Coronary artery (tissue), 2 donors: ENCODE results near the gene ACAD8.

Experiments
- DNase-seq: peaks from one replicate; pipeline ENCODE4 v3.0.0-alpha.2; 2017; ENCODE audit warnings: low spot score
- H3K27ac ChIP-seq, 2 donors: fragments of 200-600 bp; sonication (generic); one replicate each; pipeline ENCODE4 v1.5.1; 2016 to 2019
- H3K4me3 ChIP-seq: fragments of 200-600 bp; sonication (generic); 2 replicates; pipeline ENCODE4 v1.5.1; 2016; ENCODE audit warnings: mild to moderate bottlenecking, moderate library complexity
- TF ChIP-seq, protein P1 (sequence below): fragments of 200-600 bp; sonication (generic); IDR thresholded peaks from one replicate; pipeline ENCODE4 v1.5.1; 2019; ENCODE audit warnings: antibody characterized with exemption

Gene ACAD8

DNA sequence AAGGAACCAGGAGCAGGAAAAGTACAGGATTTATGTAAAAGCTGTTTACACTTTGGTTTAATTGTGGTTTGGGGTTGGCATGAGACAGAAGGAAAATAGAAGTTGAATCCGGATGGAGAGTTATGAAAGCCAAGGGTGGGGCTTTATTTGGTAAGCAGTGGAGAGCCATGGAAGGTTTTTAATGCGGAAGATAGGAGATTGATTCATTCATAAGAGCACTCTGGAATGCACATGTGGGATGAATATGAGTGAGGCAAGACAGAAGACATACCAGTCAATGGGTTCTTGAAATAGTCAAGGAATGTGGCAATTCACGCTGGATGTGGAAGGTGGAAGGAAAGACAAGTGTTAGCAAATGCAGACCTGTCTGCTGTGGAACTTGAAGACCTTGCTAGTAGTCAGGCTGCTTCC, 13.5 kb downstream of the ACAD8 start:
- Histone ChIP-seq H3K4me3 (no peak overlapping the region), H3K27ac (no peak overlapping the region)
- TF ChIP-seq, protein P1, sequence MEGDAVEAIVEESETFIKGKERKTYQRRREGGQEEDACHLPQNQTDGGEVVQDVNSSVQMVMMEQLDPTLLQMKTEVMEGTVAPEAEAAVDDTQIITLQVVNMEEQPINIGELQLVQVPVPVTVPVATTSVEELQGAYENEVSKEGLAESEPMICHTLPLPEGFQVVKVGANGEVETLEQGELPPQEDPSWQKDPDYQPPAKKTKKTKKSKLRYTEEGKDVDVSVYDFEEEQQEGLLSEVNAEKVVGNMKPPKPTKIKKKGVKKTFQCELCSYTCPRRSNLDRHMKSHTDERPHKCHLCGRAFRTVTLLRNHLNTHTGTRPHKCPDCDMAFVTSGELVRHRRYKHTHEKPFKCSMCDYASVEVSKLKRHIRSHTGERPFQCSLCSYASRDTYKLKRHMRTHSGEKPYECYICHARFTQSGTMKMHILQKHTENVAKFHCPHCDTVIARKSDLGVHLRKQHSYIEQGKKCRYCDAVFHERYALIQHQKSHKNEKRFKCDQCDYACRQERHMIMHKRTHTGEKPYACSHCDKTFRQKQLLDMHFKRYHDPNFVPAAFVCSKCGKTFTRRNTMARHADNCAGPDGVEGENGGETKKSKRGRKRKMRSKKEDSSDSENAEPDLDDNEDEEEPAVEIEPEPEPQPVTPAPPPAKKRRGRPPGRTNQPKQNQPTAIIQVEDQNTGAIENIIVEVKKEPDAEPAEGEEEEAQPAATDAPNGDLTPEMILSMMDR, result no peak
- DNase-seq, result no peak

DNA sequence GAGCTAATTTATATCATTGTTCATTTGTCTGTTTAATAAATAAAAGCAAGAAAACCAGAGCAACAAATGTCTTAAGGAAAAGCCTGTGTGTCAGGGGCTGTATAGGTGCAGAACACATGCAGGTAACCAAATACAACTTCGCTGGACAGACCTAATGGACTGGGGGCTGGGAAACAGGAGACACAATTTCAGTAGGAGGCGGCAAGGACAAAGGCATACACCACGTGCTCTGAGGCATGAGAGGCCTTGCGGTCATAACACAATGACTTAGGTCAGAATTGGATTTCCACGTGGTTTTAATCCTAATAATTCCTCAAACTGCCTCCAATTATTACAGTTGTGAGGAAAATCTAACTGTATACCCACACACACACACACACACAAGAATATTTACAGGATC, 14.1 kb downstream of the ACAD8 start:
- no peak for DNase-seq
- Histone ChIP-seq H3K27ac (no peak overlapping the region), H3K4me3 (no peak overlapping the region)
- TF ChIP-seq, protein P1, result no peak

DNA sequence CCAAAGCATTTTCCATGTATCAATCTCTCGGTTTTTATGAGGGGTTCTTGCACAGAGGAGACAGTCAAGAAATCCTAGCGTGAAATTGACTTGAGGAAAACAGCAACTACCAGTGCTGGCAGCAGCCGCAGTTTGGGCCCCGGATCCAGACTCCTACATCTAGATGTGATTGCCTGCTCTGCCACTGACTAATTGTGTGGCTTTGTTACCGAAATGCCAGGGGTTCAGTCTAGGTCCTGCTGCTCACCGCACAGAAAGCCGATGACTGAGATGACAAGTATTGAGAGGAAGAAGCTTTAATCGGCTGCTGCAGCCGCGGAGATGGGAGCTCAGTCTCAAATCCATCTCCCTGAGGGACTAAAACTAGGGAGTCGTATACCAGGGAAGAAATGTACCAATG, 14.6 kb downstream of the ACAD8 start:
- H3K4me3 ChIP-seq, result no peak overlapping the region
- DNase-seq, result no peak
- TF ChIP-seq, protein P1, result no peak
- no peak overlapping the region for H3K27ac ChIP-seq

DNA sequence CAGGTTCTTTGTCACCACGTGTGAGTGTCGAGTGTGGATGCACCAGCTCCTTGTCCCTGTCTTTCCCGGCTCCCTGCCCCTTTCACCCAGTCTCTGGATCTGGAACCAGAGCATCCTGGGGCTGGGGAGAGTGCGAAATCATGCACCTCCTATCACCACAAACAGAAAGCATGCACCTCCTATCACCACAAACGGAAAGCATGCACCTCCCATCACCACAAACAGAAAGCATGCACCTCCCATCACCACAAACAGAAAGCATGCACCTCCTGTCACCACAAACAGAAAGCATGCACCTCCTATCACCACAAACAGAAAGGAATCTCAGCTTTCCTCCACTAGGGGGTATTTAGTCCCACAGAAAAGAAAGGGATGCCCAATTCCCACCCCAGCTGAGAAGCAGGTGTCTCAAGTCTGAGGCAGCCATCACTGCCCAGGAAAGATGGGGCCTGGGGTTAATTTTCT, 16.9 kb downstream of the ACAD8 start:
- TF ChIP-seq, protein P1, result no peak
- DNase-seq, result no peak
- H3K27ac ChIP-seq, result no peak overlapping the region
- H3K4me3 ChIP-seq, result no peak overlapping the region

DNA sequence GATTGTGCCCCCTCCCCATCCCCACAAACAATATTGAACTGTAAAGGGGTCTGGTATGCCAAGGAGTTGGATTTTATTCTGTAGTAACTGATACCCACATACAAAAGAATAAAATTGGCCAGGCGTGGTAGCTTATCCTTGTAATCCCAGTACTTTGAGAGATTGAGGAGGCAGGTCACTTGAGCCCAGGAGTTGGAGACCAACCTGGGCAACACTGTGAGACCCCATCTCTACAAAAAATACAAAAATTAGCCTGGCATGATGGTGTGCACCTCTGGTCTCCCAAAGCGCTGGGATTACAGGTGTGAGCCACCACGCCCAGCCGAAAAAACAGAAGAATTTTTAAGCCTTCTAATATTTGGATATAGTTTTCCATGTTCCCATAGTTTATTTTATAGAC, 18.6 kb downstream of the ACAD8 start:
- peak; percentile 3 for DNase-seq
- Histone ChIP-seq H3K4me3 (no peak overlapping the region), H3K27ac (no peak overlapping the region)
- TF ChIP-seq, protein P1, result no peak

DNA sequence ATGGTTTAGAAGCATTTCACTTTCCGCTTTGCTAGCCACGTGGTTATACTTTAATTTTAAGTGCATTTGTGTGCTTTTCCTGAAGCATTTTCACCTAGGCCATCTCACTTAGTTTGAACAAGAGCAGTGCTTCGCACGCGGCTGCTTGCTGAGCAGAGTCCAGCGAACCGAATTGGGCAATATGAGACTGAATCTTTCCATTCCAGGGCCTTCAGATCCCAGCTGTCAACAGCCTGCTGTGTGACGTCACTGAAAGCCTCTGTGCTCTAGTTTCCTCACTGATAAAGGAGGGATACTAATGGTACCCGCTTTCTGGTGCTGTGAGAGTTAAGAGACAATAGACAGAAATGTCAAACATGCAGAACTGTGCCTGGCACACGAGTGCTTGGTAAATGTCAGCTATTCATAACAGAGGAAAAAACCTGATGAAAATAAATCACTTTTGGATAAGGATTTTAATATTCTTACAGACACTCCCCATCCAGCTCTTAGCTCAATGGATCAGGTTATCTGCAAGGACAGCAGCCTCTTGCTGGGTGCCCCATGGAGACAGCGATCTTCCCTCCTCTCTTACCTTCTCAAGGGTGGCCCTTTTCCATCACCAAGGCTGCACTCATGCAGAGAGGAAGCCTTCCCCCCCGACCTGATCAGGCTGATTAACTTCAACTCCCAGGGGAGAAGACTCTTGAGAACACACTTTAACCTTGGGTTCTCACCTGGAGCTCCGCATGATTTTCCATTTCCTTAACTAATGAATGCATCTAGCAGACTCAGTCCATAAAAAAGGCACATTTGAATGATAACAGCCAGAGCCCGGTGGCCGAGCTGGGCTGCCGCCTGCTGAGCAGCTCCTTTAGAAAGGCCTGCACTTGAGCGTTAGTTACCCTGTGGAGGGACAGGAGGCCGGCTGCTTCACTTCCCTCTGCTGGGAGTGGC, 19.3 kb downstream of the ACAD8 start:
- DNase-seq, result peak; percentile 58
- no peak overlapping the region for H3K4me3 ChIP-seq
- TF ChIP-seq, protein P1, result no peak
- no peak overlapping the region for H3K27ac ChIP-seq

DNA sequence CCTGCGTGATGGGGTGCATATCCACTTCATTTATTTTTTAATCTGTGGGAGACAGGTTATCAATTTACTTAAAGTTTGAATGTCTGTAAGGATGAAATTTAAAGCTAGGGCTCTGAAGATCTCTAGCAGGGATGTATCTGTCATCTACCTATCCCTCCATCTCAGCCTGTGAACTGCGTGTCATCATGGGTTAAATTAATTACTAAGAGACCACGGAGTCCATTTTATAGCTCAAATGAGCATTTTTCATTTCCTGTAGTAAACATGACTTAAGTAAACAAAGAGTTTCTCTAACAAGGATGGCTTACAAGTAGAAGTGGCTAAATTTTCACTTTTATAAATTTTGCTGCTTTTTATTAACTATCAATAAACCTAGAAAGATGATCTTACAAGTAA, 19.9 kb downstream of the ACAD8 start:
- H3K4me3 ChIP-seq, result no peak overlapping the region
- H3K27ac ChIP-seq, result no peak overlapping the region
- no peak for DNase-seq
- TF ChIP-seq, protein P1, result no peak
